ENCODE data around the gene CARMIL1. TPM values are rescaled to one million over a fixed set of nuclear protein-coding genes. Genes with fewer than 3 reads are reported as not detected.

CARMIL1 gene
- total RNA-seq, 4 donors from 2014 or later: 13.6 to 33.2 (median 22.2) TPM

GRCh38 chr6:25419879-25420278 is 140.7 kb downstream of the CARMIL1 start:
- H3K27ac ChIP-seq: no peak overlapping the region
- peaks cover 20% of the 10 kb centered on the region for H3K4me1 ChIP-seq
- no peaks in the 10 kb centered on the region for H3K36me3 ChIP-seq
- 94% methylated on average over 5 of the region's 5 CpGs for WGBS
- no peak for DNase-seq (ENCODE audit: low spot score in 2 of 2)
- H3K9me3 ChIP-seq: no peaks in the 10 kb centered on the region
- no peak overlapping the region for H3K4me3 ChIP-seq
- TF ChIP-seq POLR2A (IDR thresholded peaks at IDR 0.05) (no peak), EP300 (IDR thresholded peaks at IDR 0.05) (no peak), POLR2AphosphoS5 (IDR thresholded peaks at IDR 0.05) (no peak)
- TF ChIP-seq, protein P1, sequence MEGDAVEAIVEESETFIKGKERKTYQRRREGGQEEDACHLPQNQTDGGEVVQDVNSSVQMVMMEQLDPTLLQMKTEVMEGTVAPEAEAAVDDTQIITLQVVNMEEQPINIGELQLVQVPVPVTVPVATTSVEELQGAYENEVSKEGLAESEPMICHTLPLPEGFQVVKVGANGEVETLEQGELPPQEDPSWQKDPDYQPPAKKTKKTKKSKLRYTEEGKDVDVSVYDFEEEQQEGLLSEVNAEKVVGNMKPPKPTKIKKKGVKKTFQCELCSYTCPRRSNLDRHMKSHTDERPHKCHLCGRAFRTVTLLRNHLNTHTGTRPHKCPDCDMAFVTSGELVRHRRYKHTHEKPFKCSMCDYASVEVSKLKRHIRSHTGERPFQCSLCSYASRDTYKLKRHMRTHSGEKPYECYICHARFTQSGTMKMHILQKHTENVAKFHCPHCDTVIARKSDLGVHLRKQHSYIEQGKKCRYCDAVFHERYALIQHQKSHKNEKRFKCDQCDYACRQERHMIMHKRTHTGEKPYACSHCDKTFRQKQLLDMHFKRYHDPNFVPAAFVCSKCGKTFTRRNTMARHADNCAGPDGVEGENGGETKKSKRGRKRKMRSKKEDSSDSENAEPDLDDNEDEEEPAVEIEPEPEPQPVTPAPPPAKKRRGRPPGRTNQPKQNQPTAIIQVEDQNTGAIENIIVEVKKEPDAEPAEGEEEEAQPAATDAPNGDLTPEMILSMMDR (IDR thresholded peaks at IDR 0.05): no peak
- no peaks in the 10 kb centered on the region for H3K27me3 ChIP-seq

GRCh38 chr6:25423358-25423757 is 144.2 kb downstream of the CARMIL1 start:
- 60% methylated on average over 6 of the region's 6 CpGs for WGBS
- no peak for DNase-seq (ENCODE audit: low spot score in 2 of 2)
- TF ChIP-seq POLR2A (IDR thresholded peaks at IDR 0.05) (no peak), POLR2AphosphoS5 (IDR thresholded peaks at IDR 0.05) (no peak), EP300 (IDR thresholded peaks at IDR 0.05) (no peak)
- TF ChIP-seq, protein P1 (IDR thresholded peaks at IDR 0.05): no peak

GRCh38 chr6:25424303-25424702 is 145.1 kb downstream of the CARMIL1 start:
- DNase-seq (ENCODE audit: low spot score in 2 of 2): no peak
- WGBS: 100% methylated on average over 1 of the region's 1 CpG

More at GRCh38 chr6:25423358-25423757, 144.2 kb downstream of the CARMIL1 start:
- peaks cover 4% of the 10 kb centered on the region for H3K4me1 ChIP-seq
- H3K27ac ChIP-seq: no peak overlapping the region
- H3K9me3 ChIP-seq: no peaks in the 10 kb centered on the region
- H3K27me3 ChIP-seq: no peaks in the 10 kb centered on the region
- no peak overlapping the region for H3K4me3 ChIP-seq
- H3K36me3 ChIP-seq: no peaks in the 10 kb centered on the region

DNA sequence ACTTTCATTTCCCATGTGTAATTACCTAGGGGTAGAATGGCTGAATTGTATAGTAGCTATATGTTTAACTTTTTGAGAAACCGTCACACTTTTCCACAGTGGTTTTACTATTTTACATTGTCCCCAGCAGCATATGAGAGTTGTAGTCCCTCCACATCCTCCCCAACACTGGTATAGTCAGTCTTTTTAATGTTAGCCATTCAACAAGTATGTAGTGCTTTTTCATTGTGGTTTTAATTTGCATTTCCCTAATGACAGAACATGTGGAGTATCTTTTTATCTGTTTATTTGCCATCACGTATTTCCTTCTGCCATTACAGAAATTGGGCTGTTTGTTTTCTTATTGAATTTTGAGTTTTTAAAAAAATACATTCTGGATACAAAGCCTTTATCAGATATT is 148.4 kb downstream of the CARMIL1 start:
- no peak for DNase-seq (ENCODE audit: low spot score in 2 of 2)
- no peak overlapping the region for H3K27ac ChIP-seq
- no peaks in the 10 kb centered on the region for H3K36me3 ChIP-seq

More at GRCh38 chr6:25424303-25424702, 145.1 kb downstream of the CARMIL1 start:
- peaks cover under 1% of the 10 kb centered on the region for H3K4me1 ChIP-seq
- no peaks in the 10 kb centered on the region for H3K36me3 ChIP-seq
- H3K27ac ChIP-seq: no peak overlapping the region
- no peak overlapping the region for H3K4me3 ChIP-seq
- H3K9me3 ChIP-seq: no peaks in the 10 kb centered on the region
- TF ChIP-seq POLR2AphosphoS5 (IDR thresholded peaks at IDR 0.05) (no peak), POLR2A (IDR thresholded peaks at IDR 0.05) (no peak), EP300 (IDR thresholded peaks at IDR 0.05) (no peak)
- TF ChIP-seq, protein P1 (IDR thresholded peaks at IDR 0.05): no peak
- no peaks in the 10 kb centered on the region for H3K27me3 ChIP-seq

DNA sequence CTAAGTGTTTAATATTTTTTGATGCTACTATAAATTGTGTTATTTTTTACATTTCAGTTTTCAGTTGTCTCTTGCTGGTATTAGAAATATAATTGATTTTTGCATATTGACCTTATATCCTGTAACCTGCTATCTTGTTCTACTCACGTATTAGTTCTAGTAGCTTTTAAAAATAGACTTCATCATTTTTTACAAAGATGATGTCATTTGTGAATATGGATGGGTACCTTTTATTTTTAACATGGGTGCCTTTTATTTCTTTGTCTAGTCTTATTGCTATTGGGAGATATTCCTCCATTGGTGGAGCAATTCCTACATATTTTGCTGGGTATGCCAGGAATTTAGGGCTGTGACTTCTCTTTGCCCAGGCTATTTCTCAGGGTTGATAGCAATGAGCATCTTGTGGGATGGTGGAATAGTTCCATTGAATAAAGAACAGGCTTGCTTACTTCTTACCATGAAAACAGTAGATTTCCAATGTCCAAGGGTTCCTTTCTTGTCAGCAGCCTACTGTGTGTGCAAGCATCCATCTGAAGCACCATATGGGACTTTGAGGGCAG is 149.7 kb downstream of the CARMIL1 start:
- no peak for TF ChIP-seq POLR2AphosphoS5 (IDR thresholded peaks at IDR 0.05)
- TF ChIP-seq EP300 (IDR thresholded peaks at IDR 0.05): no peak
- TF ChIP-seq, protein P1 (IDR thresholded peaks at IDR 0.05): no peak
- no peak for TF ChIP-seq POLR2A (IDR thresholded peaks at IDR 0.05)

More for the DNA sequence above, 148.4 kb downstream of the CARMIL1 start:
- Histone ChIP-seq H3K27me3 (no peaks in the 10 kb centered on the region), H3K9me3 (no peaks in the 10 kb centered on the region), H3K4me1 (no peaks in the 10 kb centered on the region), H3K4me3 (no peak overlapping the region)
- TF ChIP-seq POLR2AphosphoS5 (IDR thresholded peaks at IDR 0.05) (no peak), POLR2A (IDR thresholded peaks at IDR 0.05) (no peak), EP300 (IDR thresholded peaks at IDR 0.05) (no peak)
- TF ChIP-seq, protein P1 (IDR thresholded peaks at IDR 0.05): no peak
- WGBS: 79% methylated on average over 2 of the region's 2 CpGs

More for the DNA sequence above, 149.7 kb downstream of the CARMIL1 start:
- H3K4me1 ChIP-seq: no peaks in the 10 kb centered on the region
- no peak for DNase-seq (ENCODE audit: low spot score in 2 of 2)
- 90% methylated on average over 1 of the region's 1 CpG for WGBS
- no peaks in the 10 kb centered on the region for H3K9me3 ChIP-seq
- H3K27ac ChIP-seq: no peak overlapping the region
- no peak overlapping the region for H3K4me3 ChIP-seq
- no peaks in the 10 kb centered on the region for H3K36me3 ChIP-seq
- H3K27me3 ChIP-seq: no peaks in the 10 kb centered on the region

Data from suprapubic skin (tissue), 4 donors.